Stimulated activated CD8-positive, alpha-beta memory T cell treated with anti-CD3 and anti-CD28 coated beads, Interleukin-15, amount 100 ng/mL, for 24 hours (primary cell): ENCODE measurements around the gene GALNT17.

Experiments
- DNase-seq: peaks from one replicate; pipeline ENCODE4 v3.0.0-alpha.2; 2020; ENCODE audit warnings: low read depth

Gene GALNT17

DNA sequence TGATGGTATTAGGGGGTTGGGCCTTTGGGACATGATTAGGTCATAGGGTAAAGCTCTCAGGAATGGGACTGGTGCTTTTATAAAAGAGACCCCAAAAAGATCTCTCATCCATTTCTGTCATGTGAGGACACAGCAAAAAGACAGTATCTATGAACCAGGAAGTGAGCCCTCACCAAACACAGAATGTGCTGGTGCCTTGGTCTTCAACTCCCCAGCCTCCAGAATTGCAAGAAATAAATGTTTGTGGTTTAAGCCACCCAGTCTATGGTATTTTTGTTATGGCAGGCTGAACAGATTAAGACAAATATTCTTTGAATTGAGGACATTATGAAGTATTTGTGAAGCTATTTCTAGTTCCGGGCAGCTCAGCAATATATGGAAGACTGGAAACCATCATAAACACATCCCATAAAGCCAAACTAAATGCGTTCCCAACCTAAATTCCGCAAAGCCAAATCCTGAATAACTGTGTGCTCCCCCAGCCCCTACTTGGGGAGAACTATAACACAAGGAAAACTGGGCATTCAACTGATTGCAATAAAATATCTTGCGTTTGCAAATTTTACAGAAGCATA is 153.7 kb downstream of the GALNT17 start:
- DNase-seq: no peak

DNA sequence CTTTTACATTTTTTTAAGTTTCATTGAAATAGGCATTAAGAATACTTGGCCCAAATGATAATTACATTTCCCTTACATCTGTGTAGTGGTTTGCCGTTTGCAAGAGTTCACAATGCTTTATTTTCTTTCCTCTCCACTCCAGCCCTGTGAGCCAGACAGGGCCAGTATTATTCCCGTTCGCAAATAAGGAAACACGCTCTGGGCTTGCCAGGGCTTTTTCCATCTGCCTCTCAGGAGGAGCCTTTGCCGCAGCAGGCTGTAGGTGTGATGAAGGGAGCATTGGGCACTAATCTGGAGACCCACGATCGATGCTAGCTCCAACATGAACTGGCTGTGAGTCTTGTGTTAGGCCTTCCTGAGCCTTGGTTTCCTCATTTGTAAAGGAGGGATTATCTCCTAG is 154.4 kb downstream of the GALNT17 start:
- no peak for DNase-seq

DNA sequence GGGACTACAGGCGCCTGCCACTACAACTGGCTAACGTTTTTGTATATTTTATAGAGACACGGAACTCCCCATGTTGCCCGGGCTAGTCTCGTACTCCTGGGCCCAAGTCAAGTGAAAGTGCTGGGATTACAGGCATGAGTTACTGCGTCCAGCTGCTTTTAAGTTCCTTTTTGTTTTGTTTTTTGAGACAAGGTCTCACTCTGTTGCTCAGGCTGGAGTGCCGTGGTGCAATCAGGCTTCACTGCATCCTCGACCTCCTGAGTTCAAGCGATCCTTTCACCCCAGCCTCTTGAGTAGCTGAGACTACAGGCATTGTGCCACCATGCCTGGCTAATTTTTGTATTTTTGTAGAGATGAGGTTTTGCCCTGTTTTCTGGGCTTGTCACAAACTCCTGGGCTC is 155.0 kb downstream of the GALNT17 start:
- no peak for DNase-seq

DNA sequence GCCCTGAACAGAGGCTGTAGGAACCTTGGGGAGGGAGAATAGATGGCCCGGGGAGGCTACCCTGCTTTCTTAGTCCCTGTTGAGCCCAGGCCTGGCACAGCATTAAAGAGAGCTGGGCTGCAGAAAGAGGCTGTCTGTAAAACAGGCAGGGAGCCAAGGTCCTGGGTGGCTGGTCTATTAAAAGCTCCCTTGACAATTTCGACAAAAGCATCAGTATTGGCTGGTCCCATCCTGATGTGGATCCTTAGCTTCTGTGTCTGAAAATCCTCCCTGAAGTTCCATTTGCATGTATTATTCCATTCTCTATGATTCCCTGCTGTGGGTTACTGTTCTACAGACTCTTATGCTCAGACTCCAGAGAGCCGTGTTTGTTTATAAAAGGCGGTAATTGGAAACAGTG is 158.5 kb downstream of the GALNT17 start:
- DNase-seq: no peak

DNA sequence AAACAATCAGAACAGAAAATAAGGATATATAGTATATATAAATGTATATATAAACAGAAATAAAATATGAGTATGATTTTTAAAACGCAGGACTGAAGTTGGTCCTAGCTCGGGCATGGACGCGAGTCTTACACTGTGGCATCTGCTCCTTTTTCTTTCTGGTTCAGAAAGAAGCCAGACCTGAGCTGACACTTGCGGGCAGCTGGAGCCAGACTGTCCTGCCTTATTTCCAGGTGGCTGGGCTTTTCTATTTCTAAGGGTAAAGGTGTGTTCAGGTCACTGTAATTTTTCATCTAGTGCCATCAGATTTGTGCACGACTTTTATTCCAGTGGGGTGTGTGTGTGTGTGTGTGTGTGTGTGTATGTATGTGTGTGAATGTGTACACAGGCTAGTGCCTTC is 166.4 kb downstream of the GALNT17 start:
- DNase-seq: no peak

DNA sequence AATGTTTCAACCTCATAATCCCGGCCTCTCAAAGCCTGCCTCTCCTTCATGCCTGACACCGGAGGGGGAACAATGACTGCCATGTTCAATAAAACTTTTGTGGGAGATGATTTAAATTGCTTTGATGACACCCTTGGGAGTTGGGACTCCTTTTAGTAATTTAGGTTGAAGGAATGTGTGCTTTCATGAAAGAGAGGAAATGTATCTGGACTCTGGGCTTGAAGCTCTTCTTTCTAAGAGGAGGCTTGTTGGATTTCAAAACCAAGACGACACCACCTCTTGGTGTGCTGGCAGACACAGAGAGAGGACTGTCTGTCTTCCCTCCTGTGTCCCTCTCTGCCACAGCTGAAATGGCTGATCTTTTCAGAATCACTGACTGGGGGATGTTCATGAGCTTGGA is 168.1 kb downstream of the GALNT17 start:
- DNase-seq: no peak

DNA sequence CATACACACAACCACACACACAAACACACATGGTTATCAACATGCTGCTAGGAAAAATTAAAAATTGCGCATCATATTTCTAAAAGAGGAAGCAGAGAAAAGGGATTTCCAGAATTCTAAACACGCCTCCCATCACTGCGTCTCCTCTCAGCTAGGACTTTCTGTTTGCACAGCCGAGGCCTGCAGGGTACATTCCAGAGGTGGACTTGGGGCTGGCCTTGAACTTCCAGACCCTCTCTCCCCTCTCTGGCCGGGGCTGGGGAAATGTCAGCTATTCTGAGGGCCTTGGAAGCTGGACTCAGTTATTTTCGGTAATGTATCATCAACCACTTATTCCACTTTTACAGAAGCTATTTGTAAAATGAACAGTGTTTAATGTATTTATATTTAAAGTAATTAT is 168.7 kb downstream of the GALNT17 start:
- no peak for DNase-seq

DNA sequence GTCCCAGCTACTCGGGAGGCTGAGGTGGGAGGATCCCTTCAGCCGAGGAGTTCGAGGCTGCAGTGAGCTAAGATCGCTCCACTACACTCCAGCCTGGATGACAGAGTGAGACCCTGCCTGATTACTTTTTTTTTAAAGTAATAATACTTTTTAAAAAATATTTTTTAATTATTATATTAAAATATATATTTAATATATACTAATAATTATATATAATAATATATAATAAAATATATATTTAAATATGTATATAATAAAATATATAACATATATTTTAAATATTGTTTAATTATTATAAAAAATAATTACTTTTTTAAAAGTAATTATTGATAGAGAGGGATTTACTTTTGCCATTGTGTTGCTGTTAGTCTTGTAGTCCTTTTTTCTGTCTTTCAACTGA is 169.2 kb downstream of the GALNT17 start:
- no peak for DNase-seq

DNA sequence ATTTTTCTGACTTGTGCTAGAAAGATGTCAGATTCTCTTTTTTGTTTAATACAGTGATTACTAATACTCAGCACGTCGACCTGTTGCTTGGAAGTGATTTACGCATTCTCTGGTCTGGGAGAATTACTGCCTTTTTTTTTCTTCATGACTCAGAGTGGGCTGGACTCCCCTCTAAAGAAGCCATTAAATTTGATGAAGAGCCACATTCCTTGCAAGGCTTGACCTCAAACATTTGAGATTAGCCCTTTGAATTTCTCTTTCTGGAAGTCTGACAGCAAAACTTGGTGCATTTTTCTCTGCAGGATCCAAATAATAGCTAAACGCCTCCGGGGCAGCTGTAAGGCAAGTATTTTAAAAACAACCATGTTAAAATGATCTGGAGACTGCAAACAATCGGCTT is 171.6 kb downstream of the GALNT17 start:
- DNase-seq: no peak

DNA sequence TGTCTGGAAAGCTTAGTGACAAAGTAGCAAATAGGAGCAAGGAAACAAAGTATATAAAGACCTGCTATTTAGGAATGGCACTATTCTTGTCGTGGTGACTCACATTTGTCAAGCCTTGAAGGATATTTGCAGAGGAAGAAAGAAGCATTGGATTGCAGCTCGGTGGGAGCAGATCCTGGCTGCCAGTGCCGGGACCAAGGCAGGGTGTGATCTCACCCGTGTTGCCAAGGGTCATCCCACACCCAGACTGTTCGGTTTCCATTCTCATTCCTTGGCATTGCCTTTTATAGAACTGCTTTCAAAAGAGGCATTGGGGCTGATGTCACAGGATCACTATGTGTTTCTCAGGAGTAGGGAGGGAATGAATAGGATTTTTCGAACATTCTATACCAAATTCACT is 176.2 kb downstream of the GALNT17 start:
- DNase-seq: no peak

DNA sequence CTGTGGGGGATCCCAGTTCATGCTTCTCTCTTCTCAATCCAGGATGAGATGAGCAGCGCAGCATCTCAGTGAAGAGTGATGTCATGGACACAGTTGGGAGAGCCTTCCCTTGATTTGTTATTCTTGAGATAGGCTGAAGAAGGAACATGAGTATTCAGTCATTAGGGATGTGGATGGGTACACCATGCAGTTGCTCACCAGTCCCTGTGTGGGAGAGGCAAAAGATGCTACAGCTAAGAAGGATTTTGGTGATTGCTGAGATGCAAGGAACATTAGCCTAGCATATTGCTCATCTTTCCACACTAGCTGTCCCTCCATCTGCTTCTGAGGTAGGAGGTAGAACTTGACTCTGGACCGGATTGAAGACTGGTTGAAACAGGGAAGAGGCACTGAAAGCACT is 179.6 kb downstream of the GALNT17 start:
- no peak for DNase-seq

DNA sequence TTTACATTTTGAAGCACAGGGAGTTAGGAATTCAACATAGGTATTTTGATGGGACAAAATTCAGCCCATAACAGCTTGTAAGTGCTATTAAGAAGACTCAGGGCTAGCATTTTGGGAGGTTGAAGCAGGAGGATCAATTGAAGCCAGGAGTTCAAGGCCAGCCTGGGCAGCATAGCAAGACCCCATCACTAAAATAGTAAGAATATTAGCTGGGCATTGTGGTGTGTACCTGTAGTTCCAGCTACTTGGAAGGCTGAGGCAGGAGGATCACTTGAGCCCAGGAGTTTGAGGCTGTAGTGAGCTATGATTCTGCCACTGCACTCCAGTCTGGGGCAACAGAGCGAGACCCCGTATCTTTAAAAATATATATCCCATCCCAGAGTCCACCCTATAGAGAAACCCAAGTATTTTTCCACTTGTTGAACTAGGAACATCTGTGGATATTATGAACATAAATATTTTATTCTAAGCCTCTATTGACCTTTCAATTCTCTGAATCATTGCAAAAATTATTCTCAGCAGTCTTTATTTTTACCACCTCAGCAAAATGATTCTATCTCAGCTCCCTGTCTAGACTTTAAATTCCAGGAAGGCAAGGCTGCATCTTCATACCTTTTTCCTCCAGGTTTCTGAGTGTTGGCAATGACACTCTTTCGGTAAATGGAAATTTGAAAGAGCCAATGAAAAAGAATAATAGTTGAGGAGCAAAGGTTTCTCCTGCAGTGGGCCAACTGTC is 181.0 kb downstream of the GALNT17 start:
- no peak for DNase-seq

DNA sequence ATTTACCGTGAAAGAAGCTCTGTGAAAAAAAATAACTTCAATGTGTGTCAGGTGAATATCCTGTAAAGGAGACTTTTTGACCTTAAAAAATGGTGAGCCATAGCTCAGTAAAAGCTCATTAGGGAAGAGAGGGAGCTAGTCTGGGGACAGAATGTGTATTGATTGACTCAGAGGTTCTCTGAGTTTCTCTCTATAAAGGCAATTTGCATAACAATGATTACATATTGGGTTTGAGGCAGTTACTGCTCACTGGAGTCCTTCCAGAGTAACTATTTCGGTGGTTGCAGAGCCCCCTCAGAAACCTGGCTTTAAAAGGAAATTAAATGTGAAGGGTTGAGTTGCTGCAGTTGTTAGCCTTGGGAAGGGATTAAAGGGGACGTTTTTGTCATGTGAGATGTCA is 181.6 kb downstream of the GALNT17 start:
- DNase-seq: no peak

DNA sequence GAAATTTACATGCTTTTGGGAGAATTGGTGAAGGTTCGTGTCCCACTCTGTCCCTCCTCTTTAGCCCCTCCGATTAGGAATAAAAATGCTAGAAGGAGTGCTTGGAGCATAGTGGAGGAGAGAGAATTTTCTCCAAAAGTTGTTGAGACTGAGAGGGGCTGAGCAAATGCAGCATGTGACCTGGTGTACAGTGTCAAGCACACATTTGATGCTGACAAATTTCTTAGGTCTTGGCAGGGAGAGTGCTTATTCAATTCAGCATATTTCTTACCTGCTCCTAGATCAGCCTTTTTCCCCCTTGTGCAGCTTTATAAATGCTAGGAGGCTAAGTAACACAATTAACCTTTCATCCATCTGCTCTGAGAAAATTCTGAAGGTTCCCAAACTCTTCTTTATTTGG is 189.0 kb downstream of the GALNT17 start:
- no peak for DNase-seq

DNA sequence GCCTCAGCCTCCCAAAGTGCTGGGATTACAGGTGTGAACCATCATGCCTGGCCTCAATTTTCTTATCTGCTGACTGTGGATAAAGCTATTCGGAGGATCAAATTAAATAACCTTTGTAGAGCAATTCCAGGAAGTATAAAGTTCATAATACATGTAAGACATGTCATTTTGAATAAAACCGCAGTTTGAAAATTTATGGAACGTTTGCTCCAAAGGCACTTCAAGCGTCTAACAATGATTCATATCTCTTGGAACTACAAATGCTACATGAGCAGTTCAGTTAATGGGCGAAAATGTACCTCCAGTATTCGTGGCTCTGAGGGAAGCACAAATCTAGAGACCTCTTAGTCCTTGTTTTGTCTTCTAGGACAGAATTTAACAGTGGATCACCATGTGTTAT is 190.3 kb downstream of the GALNT17 start:
- no peak for DNase-seq

DNA sequence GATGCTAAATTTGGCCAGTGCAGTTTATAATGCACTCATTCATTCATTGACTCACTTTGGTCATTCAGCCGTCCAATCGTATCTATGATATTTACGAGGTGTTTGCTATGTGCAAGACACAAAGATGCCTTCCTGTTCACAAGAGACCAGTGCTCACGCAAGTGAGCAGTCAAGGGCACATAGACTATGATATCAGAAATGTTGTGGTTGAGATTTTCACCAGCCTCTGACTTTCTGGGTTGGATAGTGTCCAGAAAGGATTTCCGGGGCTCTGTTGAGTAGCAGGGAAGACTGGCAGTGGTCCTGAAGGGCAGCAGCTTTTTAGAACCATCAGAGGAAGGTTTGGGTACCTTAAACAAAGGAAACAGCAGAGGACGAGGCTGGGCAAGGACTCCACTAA is 191.8 kb downstream of the GALNT17 start:
- DNase-seq: no peak

DNA sequence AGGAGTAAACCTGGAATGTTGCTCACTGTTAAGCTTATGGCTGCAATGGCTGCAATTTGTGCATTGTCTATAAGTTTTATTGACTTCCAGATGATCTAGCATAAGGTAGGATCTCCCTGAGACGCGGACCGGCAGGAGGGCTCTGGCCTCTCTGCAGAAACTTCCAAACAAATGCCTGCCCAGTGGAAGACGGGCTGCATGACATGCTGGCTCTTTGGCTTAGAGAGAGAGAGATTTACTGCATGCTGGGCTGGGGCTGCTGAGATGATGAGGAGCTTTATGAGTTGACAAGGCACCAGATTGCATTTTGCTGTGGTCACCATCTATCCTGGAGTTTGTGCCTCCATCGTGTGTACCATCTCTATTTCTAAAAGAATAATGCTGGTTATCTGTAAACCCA is 193.2 kb downstream of the GALNT17 start:
- DNase-seq: no peak

DNA sequence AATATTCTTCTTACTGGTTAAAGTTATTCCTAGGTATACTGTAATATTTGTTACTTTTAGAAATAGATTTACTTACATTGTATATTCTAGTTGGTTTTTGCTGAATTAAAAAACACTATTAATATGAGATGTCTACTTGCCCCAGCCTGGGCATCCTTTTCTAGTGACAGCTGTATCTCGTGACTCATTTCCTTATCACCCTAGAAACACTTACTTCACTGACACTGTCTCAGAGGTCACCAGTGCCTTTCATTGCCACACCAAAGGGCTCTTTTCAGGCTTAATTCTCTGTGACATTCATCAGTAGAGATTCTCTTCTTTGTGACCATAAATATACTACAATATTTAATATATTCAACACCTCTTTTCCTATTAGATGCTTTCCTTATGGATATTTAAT is 194.7 kb downstream of the GALNT17 start:
- no peak for DNase-seq

DNA sequence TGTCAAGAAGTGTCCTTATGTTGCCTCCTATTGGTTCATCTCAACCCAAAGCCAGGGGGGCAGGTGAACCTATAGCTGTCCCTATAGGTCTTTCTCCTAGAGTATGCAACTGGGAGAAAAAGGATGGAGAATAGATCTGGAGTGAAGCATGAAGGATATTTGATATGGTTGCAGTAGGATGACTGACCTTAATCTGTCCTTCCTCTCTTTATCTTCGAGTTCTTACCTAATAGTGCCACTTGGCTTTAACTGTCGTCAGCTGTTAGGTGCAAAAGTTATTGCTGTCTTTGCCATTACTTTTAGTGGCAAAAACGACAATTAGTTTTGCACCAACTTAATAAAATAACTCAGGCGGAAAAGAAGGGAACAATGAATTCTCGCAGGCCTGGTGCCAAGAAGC is 196.0 kb downstream of the GALNT17 start:
- no peak for DNase-seq

DNA sequence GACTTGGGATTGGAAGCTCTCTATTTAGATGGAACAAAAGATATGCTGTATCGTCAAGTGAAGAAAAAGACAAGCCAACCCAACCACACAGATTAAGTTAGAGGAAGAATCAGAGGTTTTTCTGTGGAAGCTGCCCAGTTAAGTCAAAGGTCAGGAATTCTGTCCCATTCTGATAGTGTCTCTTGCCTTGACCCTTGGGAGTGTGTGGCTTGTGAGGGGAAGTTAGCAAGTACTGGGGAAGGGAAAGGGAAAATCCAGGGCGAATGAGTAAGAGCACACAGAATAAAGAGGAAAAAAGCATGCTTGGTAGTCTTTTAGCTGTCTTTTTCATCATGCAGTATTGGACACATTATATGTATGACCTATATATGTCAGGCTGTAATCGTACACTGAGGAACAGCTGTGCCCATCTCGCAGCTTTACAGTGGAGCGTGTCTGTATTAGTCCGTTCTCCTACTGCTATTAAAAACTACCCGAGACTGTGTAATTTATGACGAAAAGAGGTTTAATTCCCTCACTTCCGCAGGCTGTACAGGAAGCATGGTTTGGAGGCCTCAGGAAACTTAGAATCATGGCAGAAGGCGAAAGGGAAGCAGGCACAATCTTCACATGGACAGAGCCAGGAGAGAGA is 197.2 kb downstream of the GALNT17 start:
- DNase-seq: no peak

DNA sequence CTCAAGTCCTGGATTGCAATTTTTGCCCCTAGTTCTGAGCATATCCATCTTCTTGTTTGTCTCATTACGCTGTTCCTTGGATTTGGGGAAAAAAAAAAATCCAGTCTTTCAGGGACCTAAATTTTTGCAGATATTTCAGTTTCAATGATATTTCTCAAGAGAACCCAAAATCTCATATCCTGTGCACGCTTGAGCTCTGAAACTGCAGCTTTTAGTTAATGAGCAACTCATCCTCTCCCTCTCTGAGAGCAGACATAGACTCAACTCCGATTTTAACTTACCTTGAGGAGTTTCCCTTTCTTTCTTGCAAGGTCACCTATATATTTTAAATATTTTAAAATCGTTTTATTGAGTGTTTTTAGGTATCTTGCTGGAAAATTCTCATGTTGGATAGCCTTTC is 200.3 kb downstream of the GALNT17 start:
- no peak for DNase-seq

DNA sequence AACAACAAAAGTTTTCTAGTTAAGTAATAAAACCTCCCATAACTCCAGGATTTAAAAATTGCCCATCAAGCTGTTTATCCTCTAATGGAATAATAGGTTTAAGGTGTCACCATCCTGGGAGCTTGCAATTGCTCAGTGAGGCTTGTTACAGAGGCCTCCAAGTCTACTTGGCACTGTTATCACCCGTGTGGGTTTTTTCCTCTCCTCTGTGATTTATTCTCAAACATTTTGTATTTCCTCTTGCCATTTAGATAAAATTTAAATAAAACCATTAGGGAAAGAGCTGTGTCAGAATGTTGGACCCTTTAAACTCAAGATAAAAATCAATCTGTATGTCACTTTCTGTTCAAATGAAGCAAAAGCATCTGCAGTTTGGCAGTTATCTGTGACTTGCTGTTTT is 202.6 kb downstream of the GALNT17 start:
- DNase-seq: no peak

DNA sequence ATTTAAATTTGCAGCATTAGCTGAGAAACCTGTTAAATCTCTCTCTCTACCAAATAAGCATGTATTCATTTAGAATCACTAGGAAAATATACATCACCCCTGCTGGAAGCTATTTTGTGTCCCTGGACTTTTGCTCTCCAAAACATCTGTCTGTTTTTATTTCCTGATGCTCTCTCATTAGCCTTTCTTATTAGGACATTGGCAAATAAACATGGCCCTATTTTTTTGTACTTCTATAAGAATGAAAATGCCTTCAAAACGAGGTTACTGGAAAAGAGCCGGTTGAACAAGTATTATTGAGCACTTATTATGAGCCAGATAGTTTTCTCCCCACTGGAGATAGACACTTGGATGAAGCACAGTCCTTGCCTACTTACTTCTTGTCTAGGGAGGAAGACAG is 206.9 kb downstream of the GALNT17 start:
- DNase-seq: no peak

DNA sequence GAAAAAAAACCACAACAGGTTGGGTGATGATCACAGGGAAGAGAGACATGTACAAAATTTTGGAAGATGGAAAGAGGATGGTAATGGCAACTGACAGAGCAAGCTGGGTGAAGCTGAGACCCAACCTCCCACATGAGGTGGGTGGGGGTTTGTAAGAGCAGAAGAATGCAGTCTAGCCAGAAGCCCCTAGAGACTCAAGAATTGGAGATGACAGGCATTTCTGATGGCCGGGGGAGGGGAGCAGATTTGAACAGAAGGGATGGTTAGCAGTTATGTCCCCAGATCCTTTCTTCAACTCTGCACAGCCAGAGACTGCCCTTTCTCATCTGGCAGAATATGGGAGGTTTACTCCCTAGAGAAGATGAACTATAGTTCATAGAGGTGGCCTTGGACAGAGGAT is 208.0 kb downstream of the GALNT17 start:
- no peak for DNase-seq
